Caco-2 (cell line): ENCODE measurements around the gene TUBAL3. TPM values are rescaled to one million over a fixed set of nuclear protein-coding genes. Genes with fewer than 3 reads are reported as not detected.

Source experiments
- BruUV-seq: library from RNA; stranded (reverse); fragments of 400-500 nt; replicated peaks from 2 replicates; lab custom pipeline; 2021; lab: Mats Ljungman, UMichigan
- CTCF ChIA-PET: fragments of 300-600 bp; sonication (Branson Sonifier 250); formaldehyde crosslinking; loops from one replicate; lab custom pipeline; 2022; ENCODE audit warnings: antibody characterized with exemption; lab: Charles Lee
- POLR2A ChIA-PET: fragments of 300-600 bp; sonication (Branson Sonifier 250); formaldehyde crosslinking; loops from one replicate; lab custom pipeline; 2022; ENCODE audit warnings: antibody characterized with exemption; lab: Charles Lee
- DNase-seq, 2 experiments: peaks; one replicate each; pipeline versions ENCODE4 v3.0.0 to v3.0.0-alpha.2; 2020 to 2022
- H3K27me3 ChIP-seq: replicated peaks from 2 replicates; pipeline ENCODE4 v1.6.0; 2011; ENCODE audit warnings: low read length; ENCODE audit not compliant: control insufficient read depth, insufficient read depth
- H3K36me3 ChIP-seq: 2 replicates; pipeline ENCODE4 v1.5.1; 2011; ENCODE audit warnings: low read length; ENCODE audit not compliant: control insufficient read depth, insufficient read depth
- H3K4me1 ChIP-seq: fragments of 250-450 bp; sonication (Bioruptor Pico); 2 replicates; pipeline ENCODE4 v1.5.1; 2020; ENCODE audit warnings: mild to moderate bottlenecking
- H3K4me3 ChIP-seq: 2 replicates; pipeline ENCODE4 v1.5.1; 2011; ENCODE audit warnings: low read depth, mild to moderate bottlenecking, control low read depth, low read length
- H3K9me3 ChIP-seq: fragments of 250-450 bp; sonication (Bioruptor Pico); 2 replicates; pipeline ENCODE4 v1.5.1; 2020; ENCODE audit warnings: mild to moderate bottlenecking, moderate library complexity
- H3K27ac Mint-ChIP-seq: one replicate; pipeline ENCODE4 v1.8.0; 2022; ENCODE audit warnings: mixed read lengths; ENCODE audit not compliant: unreplicated experiment
- H3K27me3 Mint-ChIP-seq: one replicate; pipeline ENCODE4 v1.8.0; 2022; ENCODE audit warnings: mixed read lengths; ENCODE audit not compliant: insufficient read depth, unreplicated experiment
- H3K36me3 Mint-ChIP-seq: one replicate; pipeline ENCODE4 v1.8.0; 2022; ENCODE audit warnings: mild to moderate bottlenecking, mixed read lengths; ENCODE audit not compliant: insufficient read depth, unreplicated experiment
- H3K4me1 Mint-ChIP-seq: one replicate; pipeline ENCODE4 v1.8.0; 2022; ENCODE audit warnings: low read depth, mixed read lengths; ENCODE audit not compliant: unreplicated experiment
- H3K4me3 Mint-ChIP-seq: one replicate; pipeline ENCODE4 v1.8.0; 2022; ENCODE audit warnings: mild to moderate bottlenecking, moderate library complexity, mixed read lengths; ENCODE audit not compliant: unreplicated experiment
- H3K9me3 Mint-ChIP-seq: one replicate; pipeline ENCODE4 v1.8.0; 2022; ENCODE audit warnings: mixed read lengths; ENCODE audit not compliant: unreplicated experiment
- CTCF ChIP-seq, 2 experiments: fragments of 200-600 bp in 1 of 2; IDR thresholded peaks; 1 replicate in 1 of 2; 2 replicates in 1 of 2; pipeline versions ENCODE4 v1.5.1 to v1.8.0; 2011 to 2022; ENCODE audit warnings: antibody characterized with exemption in 1 of 2, control low read depth in 1 of 2, inconsistent platforms in 1 of 2, low read depth in 1 of 2, low read length in 1 of 2, mild to moderate bottlenecking in 1 of 2, moderate library complexity in 1 of 2; ENCODE audit not compliant: insufficient read depth in 1 of 2, severe bottlenecking in 1 of 2, unreplicated experiment in 1 of 2
- intact Hi-C: fragments of 100-400 bp; cut with micrococcal nuclease; formaldehyde crosslinking; loops from one replicate; pipeline ENCODE4 v1.10.0; 2022; ENCODE audit not compliant: unreplicated experiment
- total RNA-seq: library from RNA; stranded (reverse); gene quantifications from 2 replicates; pipeline ENCODE4 v1.2.3, GENCODE V29; 2022

The TUBAL3 gene
- total RNA-seq, 1 experiment from 2014 or later: 0.39 TPM

DNA sequence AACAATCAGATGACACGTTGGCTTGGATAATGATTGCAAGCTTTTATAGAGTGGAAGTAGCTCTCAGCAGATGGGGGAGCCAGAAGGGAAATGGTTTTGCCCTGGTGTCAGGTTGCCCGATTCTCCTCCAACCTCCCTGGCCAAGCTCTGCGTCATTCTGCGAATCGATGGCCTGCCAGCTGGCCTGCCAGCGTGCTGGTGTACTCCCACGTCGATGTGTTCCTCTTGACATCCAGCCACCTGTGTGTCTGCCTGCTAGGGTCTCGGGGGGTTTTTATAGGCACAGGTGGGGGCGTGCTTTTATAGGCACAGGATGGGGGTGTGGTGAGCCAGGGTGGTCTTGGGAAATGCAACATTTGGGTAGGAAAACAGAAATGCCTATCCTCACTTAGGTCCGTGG lies 12.4 kb upstream of the TUBAL3 start:
- no peaks in the 10 kb centered on the region for H3K27me3 ChIP-seq
- intact Hi-C loops: no loop called here
- Mint-ChIP-seq H3K27me3 (no peaks in the 10 kb centered on the region), H3K36me3 (no peaks in the 10 kb centered on the region), H3K4me3 (no peak overlapping the region), H3K9me3 (peaks cover 30% of the 10 kb centered on the region), H3K4me1 (peaks cover 6% of the 10 kb centered on the region), H3K27ac (no peak overlapping the region)
- no peak overlapping the region for H3K4me3 ChIP-seq
- H3K4me1 ChIP-seq: peaks cover 13% of the 10 kb centered on the region; the same call in 1 of the 2 replicates
- H3K36me3 ChIP-seq: 0 out of 2 replicates have a peak, but pooled peaks cover 2% of the 10 kb centered on the region
- no TSS peak for BruUV-seq
- DNase-seq: no peak
- TF ChIP-seq CTCF (IDR thresholded peaks at IDR 0.05; ENCODE audit: insufficient read depth in 1 of 2, low read depth in 1 of 2, low read length in 1 of 2, severe bottlenecking in 1 of 2, unreplicated experiment in 1 of 2): no peak
- ChIA-PET CTCF (no interaction called here), POLR2A (no interaction called here)
- peaks cover 11% of the 10 kb centered on the region for H3K9me3 ChIP-seq

- H3K4me3 Mint-ChIP-seq: no peak overlapping the region
- H3K4me1 ChIP-seq: peaks cover 15% of the 10 kb centered on the region; the same call in 1 of the 2 replicates
- ChIA-PET CTCF (interaction anchor here (0.6 to 1.7 kb wide), 5 partner anchors 21 to 598 kb away, joined by 3 to 7 read pairs (median 4); no protein-coding TSS in a partner anchor), POLR2A (interaction anchor here (0.6 to 1.6 kb wide), 4 partner anchors 33 to 587 kb away, joined by 3 to 6 read pairs (median 4); partner anchors contain the start of gene AKR1E2)
- no peak for TF ChIP-seq CTCF (IDR thresholded peaks at IDR 0.05; ENCODE audit: insufficient read depth in 1 of 2, low read depth in 1 of 2, low read length in 1 of 2, severe bottlenecking in 1 of 2, unreplicated experiment in 1 of 2)
- DNase-seq: peak; percentile 47 to 50
- intact Hi-C loops: no loop called here
- 0 out of 2 replicates have a peak, but pooled peaks cover 2% of the 10 kb centered on the region for H3K36me3 ChIP-seq
- H3K4me1 Mint-ChIP-seq: peaks cover 6% of the 10 kb centered on the region
- H3K9me3 Mint-ChIP-seq: peaks cover 13% of the 10 kb centered on the region
- no peak overlapping the region for H3K27ac Mint-ChIP-seq
- H3K4me3 ChIP-seq: peak overlapping the region; percentile 81
- H3K9me3 ChIP-seq: peaks cover 11% of the 10 kb centered on the region
- BruUV-seq: TSS peak; percentile 25
- no peaks in the 10 kb centered on the region for H3K36me3 Mint-ChIP-seq
- H3K27me3 Mint-ChIP-seq: no peaks in the 10 kb centered on the region
- no peaks in the 10 kb centered on the region for H3K27me3 ChIP-seq
Observed at GRCh38 chr10:5413012-5413938, 8.6 kb upstream of the TUBAL3 start.

GRCh38 chr10:5412277-5412941 lies 7.8 kb upstream of the TUBAL3 start, which contains the start of gene NET1:
NET1 (plus strand) TSS chr10:5412557; CDS start chr10:5412693, 136 bp downstream.
- intact Hi-C loops: no loop called here
- Histone ChIP-seq H3K36me3 (0 out of 2 replicates have a peak, but pooled peaks cover 2% of the 10 kb centered on the region), H3K4me1 (peaks cover 15% of the 10 kb centered on the region; the same call in 1 of the 2 replicates), H3K4me3 (peak within 1 kb of the TSS; percentile 81), H3K9me3 (peaks cover 8% of the 10 kb centered on the region), H3K27me3 (no peaks in the 10 kb centered on the region)
- no peak within 1 kb of the TSS for H3K4me3 Mint-ChIP-seq
- peaks cover 3% of the 10 kb centered on the region for H3K4me1 Mint-ChIP-seq
- no peak within 1 kb of the TSS for H3K27ac Mint-ChIP-seq
- no peaks in the 10 kb centered on the region for H3K36me3 Mint-ChIP-seq
- ChIA-PET CTCF (interaction anchor here (0.6 to 1.7 kb wide), 4 partner anchors 22 to 597 kb away, joined by 3 to 7 read pairs (median 4); no protein-coding TSS in a partner anchor), POLR2A (interaction anchor here (0.6 to 1.6 kb wide), 4 partner anchors 34 to 586 kb away, joined by 3 to 6 read pairs (median 4); partner anchors contain the start of gene AKR1E2)
- peaks cover 12% of the 10 kb centered on the region for H3K9me3 Mint-ChIP-seq
- peak; percentile 94 to 96 for DNase-seq
- no TSS peak for BruUV-seq
- no peak for TF ChIP-seq CTCF (IDR thresholded peaks at IDR 0.05; ENCODE audit: insufficient read depth in 1 of 2, low read depth in 1 of 2, low read length in 1 of 2, severe bottlenecking in 1 of 2, unreplicated experiment in 1 of 2)
- H3K27me3 Mint-ChIP-seq: no peaks in the 10 kb centered on the region
